ENCODE measurements around the gene ADGRA1.

DNA sequence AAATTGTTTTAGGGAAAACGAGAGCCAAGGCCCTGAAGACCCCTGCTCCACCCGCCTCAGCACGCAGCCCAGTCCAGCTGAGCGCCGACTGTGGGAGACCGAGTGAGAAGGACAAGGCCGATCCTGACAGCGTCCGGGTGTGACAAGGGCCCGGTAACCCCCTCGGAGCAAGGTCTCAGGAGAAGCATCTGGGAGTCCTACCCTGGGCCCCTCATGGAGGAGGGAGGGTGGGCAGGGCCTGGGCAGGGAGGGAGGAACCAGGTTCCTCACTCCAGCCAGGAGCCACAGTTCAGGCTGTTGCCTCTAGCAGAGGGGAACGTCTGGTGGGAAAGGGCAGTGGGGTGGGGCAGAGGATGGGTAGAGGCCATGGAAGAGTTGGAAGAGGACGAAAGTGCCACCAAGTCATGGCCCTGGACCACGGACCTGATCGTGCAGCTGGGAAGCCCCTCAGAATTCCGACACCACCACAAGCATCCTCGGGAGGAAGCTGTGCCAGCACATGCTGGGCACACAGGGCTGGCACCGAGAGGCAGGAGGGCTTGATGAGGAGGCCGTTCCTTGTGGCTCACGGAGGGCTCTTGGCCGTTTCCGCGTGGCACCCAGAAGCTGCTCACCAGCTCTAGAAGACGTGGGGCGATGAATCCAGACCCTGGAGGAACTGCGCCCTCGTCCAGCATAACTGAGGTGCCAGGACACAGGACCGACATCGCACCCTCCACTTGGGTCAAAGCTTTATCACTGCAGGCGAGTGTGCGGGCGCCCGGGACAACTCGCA is 70.1 kb downstream of the ADGRA1 start:
- TF ChIP-seq CTCF (IDR thresholded peaks at IDR 0.05) (no peak), POLR2A (IDR thresholded peaks at IDR 0.05) (no peak), EP300 (IDR thresholded peaks at IDR 0.05) (no peak)
